Peyer's patch (tissue), 4 donors: ENCODE data around the gene P2RY6.

Experiments
- POLR2A ChIP-seq, 2 donors: fragments of 450-650 bp; IDR thresholded peaks; one replicate each; pipeline ENCODE4 v1.5.1; 2017; ENCODE audit warnings: antibody characterized with exemption in 2 of 2, mild to moderate bottlenecking in 2 of 2, moderate library complexity in 2 of 2
- TF ChIP-seq, protein P1 (sequence below), 6 experiments: fragments of 450-650 bp in 4 of 6; fragments of 200-600 bp in 2 of 6; sonication (generic) in 1 of 6; IDR thresholded peaks; one replicate each; pipeline ENCODE4 v1.5.1; 2017 to 2019; ENCODE audit warnings: antibody characterized with exemption in 6 of 6, mild to moderate bottlenecking in 3 of 6, moderate library complexity in 1 of 6

GRCh38 chr11:73294604-73295003 lies 22.5 kb downstream of the P2RY6 start:
- TF ChIP-seq, protein P1, sequence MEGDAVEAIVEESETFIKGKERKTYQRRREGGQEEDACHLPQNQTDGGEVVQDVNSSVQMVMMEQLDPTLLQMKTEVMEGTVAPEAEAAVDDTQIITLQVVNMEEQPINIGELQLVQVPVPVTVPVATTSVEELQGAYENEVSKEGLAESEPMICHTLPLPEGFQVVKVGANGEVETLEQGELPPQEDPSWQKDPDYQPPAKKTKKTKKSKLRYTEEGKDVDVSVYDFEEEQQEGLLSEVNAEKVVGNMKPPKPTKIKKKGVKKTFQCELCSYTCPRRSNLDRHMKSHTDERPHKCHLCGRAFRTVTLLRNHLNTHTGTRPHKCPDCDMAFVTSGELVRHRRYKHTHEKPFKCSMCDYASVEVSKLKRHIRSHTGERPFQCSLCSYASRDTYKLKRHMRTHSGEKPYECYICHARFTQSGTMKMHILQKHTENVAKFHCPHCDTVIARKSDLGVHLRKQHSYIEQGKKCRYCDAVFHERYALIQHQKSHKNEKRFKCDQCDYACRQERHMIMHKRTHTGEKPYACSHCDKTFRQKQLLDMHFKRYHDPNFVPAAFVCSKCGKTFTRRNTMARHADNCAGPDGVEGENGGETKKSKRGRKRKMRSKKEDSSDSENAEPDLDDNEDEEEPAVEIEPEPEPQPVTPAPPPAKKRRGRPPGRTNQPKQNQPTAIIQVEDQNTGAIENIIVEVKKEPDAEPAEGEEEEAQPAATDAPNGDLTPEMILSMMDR (IDR thresholded peaks at IDR 0.05), result no peak
- TF ChIP-seq POLR2A (IDR thresholded peaks at IDR 0.05), result no peak
